Ishikawa (cell line): ENCODE data around the gene EVI5L.

ENCODE experiments used
- CREB1 ChIP-seq: IDR thresholded peaks from 2 replicates; pipeline ENCODE4 v1.6.1; 2012; ENCODE audit warnings: low read depth
- MAX ChIP-seq: IDR thresholded peaks from 2 replicates; pipeline ENCODE4 v1.6.1; 2012
- YY1 ChIP-seq: IDR thresholded peaks from 2 replicates; pipeline ENCODE4 v1.6.1; 2012; ENCODE audit warnings: low read depth

GRCh38 chr19:7790416-7790815 lies 39.6 kb upstream of the EVI5L start:
- TF ChIP-seq MAX (no peak), CREB1 (no peak), YY1 (no peak)
